Measurements from ENCODE around the gene IPO4. TPM values are rescaled to one million over a fixed set of nuclear protein-coding genes. Genes with fewer than 3 reads are reported as not detected.

IPO4 gene
- total and polyA plus RNA-seq, 10 of the 15 experiments (the other 5 are each of a cell fraction or from before 2014, with no cell fraction given), result 7.8 to 139 (median 37.6) TPM

DNA sequence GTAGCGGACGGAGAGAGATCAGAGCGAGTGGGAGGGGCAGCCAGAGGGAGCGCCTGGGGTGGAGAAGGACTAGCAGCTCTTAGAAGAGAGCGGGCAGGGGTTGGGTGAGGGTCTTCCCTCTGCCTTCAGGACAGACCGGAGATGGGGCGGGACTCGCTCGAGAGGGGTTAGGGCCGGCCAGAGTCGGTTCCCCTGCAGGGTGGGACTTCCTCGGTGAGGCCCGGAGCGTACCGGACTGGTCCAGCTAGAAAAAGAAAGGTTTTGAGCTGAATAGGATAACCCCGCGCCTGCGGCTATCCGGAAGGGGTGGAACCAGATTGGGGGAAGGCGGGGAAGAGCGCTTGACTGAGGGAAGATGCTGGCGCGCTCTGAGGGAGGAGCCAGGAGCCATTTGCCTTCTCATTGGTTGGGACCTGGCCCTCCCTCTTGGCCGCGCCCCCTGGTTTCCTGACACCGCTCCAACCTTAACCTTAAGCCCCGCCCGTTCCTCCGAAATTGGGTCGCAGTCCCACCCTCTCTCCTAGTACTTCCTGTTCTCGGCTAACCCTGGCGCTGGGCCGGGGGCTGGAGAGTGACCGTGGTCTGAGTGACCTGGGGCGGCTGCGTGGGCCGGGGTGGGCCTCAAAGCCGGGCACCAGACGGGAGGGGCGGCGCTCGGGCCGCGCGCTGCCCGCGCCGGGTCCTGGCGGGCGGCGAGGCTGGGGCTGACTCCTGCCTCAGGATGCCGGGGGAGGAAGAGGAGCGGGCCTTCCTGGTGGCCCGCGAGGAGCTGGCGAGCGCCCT lies 41.4 kb downstream of the IPO4 start, which contains the start of gene RNF31 (continued):
- TF ChIP-seq SKIL (IDR thresholded peaks at IDR 0.05; ENCODE audit: low read depth, poor library complexity, severe bottlenecking) (no peak), FOS (IDR thresholded peaks at IDR 0.05; ENCODE audit: borderline replicate concordance, extremely low read depth, insufficient read length) (no peak), SP1 (IDR thresholded peaks at IDR 0.05; ENCODE audit: low read depth, low read length) (peak; percentile 84), ZNF274 (IDR thresholded peaks at IDR 0.05; ENCODE audit: insufficient read depth, insufficient read length) (no peak), SUZ12 (IDR thresholded peaks at IDR 0.05; ENCODE audit: unreplicated experiment) (no peak), HDAC6 (IDR thresholded peaks at IDR 0.05; ENCODE audit: unreplicated experiment) (no peak), SUPT20H (IDR thresholded peaks at IDR 0.05; ENCODE audit: borderline replicate concordance, control insufficient read depth, low read depth, low read length) (no peak), TCF3 (IDR thresholded peaks at IDR 0.05; ENCODE audit: borderline replicate concordance, insufficient read depth, low read depth, low read length) (no peak), KAT2A (conservative IDR thresholded peaks at IDR 0.05; ENCODE audit: control insufficient read depth, low read depth, low read length) (no peak), SMAD1 (IDR thresholded peaks at IDR 0.05; ENCODE audit: low read depth, partially characterized antibody) (peak; percentile 54), SREBF2 (IDR thresholded peaks at IDR 0.05; ENCODE audit: low read length) (no peak), IKZF2 (IDR thresholded peaks at IDR 0.05) (no peak), BMI1 (IDR thresholded peaks at IDR 0.05; ENCODE audit: borderline replicate concordance) (no peak), SMC3 (IDR thresholded peaks at IDR 0.05; ENCODE audit: borderline replicate concordance, low read length) (no peak), CHD2 (IDR thresholded peaks at IDR 0.05; ENCODE audit: borderline replicate concordance, low read depth, low read length) (no peak), ATF3 (IDR thresholded peaks at IDR 0.05; ENCODE audit: borderline replicate concordance, extremely low read depth, low read depth, low read length) (no peak), NFYA (IDR thresholded peaks at IDR 0.05; ENCODE audit: borderline replicate concordance, low read depth, low read length) (no peak), STAT1 (conservative IDR thresholded peaks at IDR 0.05) (0 out of 2 replicates have a peak, but pooled peaks have one; percentile 29), ZNF217 (IDR thresholded peaks at IDR 0.05) (no peak), SPI1 (IDR thresholded peaks at IDR 0.05; ENCODE audit: borderline replicate concordance, insufficient read depth, low read depth, low read length) (no peak), NKRF (conservative IDR thresholded peaks at IDR 0.05) (peak; percentile 60), CBX3 (IDR thresholded peaks at IDR 0.05; ENCODE audit: borderline replicate concordance, low read depth) (no peak), KLF5 (IDR thresholded peaks at IDR 0.05; ENCODE audit: partially characterized antibody) (peak; percentile 64), NR2F1 (conservative IDR thresholded peaks at IDR 0.05) (peak; percentile 55; the same call in 1 of the 2 replicates), ZZZ3 (IDR thresholded peaks at IDR 0.05; ENCODE audit: control insufficient read depth, insufficient read length, low read depth) (no peak), ESRRA (IDR thresholded peaks at IDR 0.05; ENCODE audit: low read length) (no peak), YY1 (IDR thresholded peaks at IDR 0.05; ENCODE audit: low read depth, low read length) (no peak), RCOR1 (conservative IDR thresholded peaks at IDR 0.05; ENCODE audit: low read depth, low read length) (no peak)

All from GM12878 (cell line).